Activated T-helper 1 cell treated with anti-CD3 and anti-CD28 coated beads, Interleukin-12 subunit alpha, Interleukin-12 subunit beta, Interleukin-2, Interleukin-4 antibody, amounts not matched to agents 30 ng/mL and 10 ng/mL and 1 ng/mL, durations not matched to agents 14 hours and 24 hours and 36 hours (primary cell): ENCODE results near the gene SNX15. TPM values are rescaled to one million over a fixed set of nuclear protein-coding genes. Genes with fewer than 3 reads are reported as not detected.
"Not testable (repeated sequence)": the region's sequence is repeated elsewhere in the genome, so short reads cannot be mapped to it uniquely, and the experiment has no call there.

ENCODE experiments used
- DNase-seq: peaks from one replicate; pipeline ENCODE4 v3.0.0; 2021; ENCODE audit warnings: low spot score
- H3K27ac Mint-ChIP-seq: one replicate; pipeline ENCODE4 v1.8.0; 2021; ENCODE audit warnings: mild to moderate bottlenecking, mixed read lengths
- H3K27me3 Mint-ChIP-seq: one replicate; pipeline ENCODE4 v1.8.0; 2022; ENCODE audit warnings: mild to moderate bottlenecking, moderate library complexity, mixed read lengths; ENCODE audit not compliant: insufficient read depth
- H3K36me3 Mint-ChIP-seq: one replicate; pipeline ENCODE4 v1.8.0; 2021; ENCODE audit warnings: low read depth, mixed read lengths
- H3K4me1 Mint-ChIP-seq: one replicate; pipeline ENCODE4 v1.8.0; 2021; ENCODE audit warnings: low read depth, mixed read lengths
- H3K4me3 Mint-ChIP-seq: one replicate; pipeline ENCODE4 v1.8.0; 2021; ENCODE audit warnings: mild to moderate bottlenecking, moderate library complexity, mixed read lengths
- H3K9me3 Mint-ChIP-seq: one replicate; pipeline ENCODE4 v1.8.0; 2021; ENCODE audit warnings: mixed read lengths
- intact Hi-C: fragments of 100-400 bp; cut with micrococcal nuclease; formaldehyde crosslinking; loops from one replicate; pipeline ENCODE4 v1.15.1; 2024
- total RNA-seq: library from RNA; stranded (reverse); gene quantifications from 2 replicates; pipeline ENCODE4 v1.2.3, GENCODE V29; 2022

Gene SNX15, protein sequence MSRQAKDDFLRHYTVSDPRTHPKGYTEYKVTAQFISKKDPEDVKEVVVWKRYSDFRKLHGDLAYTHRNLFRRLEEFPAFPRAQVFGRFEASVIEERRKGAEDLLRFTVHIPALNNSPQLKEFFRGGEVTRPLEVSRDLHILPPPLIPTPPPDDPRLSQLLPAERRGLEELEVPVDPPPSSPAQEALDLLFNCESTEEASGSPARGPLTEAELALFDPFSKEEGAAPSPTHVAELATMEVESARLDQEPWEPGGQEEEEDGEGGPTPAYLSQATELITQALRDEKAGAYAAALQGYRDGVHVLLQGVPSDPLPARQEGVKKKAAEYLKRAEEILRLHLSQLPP
- total RNA-seq: 19.9 and 30.9 TPM in 2 replicates

DNA sequence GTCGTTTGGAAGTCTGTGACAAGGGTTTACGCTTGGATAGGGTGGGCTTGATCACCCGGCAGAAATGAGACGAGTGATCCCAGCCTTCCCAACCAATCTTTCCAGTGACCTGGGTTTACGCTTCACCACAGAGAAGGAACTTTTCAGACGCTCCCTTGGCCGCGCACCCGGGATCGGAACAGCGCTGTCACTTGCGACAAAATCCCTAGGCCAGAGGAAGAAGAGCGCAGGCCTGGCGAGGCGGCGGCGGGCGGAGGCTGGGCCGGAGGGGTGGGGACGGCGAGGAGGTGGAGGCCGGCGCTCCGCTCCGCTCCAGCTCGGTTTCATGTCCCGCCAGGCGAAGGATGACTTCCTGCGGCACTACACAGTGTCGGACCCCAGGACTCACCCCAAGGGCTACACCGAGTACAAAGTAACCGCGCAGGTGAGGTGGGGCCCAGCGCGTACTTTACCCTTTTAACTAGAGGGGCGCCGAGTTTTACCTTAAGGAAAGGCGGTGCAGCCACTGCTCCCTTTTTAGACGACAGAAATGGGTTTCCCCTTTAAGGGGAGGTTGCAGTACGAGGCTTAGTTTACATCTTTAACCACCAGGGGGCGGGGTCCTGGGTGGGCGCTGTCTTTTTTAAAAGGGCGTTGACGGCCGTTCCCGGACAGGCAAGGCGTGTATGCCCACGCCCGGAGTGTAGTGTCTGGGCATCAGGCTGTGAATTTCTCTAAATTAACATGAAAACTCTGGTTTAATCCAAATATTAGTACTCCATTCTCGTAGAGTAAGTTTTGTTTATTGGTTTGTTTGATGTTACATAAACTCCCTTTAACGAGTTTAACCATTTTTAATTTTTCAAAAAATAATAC is at the start of gene SNX15:
Gene SNX15, plus strand, starts transcription at position 227 of the 855 bp plus-strand sequence. Its CDS starts 99 bp downstream, at position 326.
- Mint-ChIP-seq H3K4me3 (peak within 1 kb of the TSS; percentile 83), H3K27me3 (no peaks in the 10 kb centered on the region), H3K36me3 (peaks cover 3% of the 10 kb centered on the region), H3K27ac (peak within 1 kb of the TSS; percentile 83), H3K4me1 (peaks cover 23% of the 10 kb centered on the region), H3K9me3 (no peaks in the 10 kb centered on the region)
- peak; percentile 91 for DNase-seq
- intact Hi-C loops: loop anchor here (1.0 to 5.0 kb wide), 11 partner anchors 13 to 543 kb away; partner anchors contain the start of genes ARL2, ATG2A, CDCA5 and MEN1

DNA sequence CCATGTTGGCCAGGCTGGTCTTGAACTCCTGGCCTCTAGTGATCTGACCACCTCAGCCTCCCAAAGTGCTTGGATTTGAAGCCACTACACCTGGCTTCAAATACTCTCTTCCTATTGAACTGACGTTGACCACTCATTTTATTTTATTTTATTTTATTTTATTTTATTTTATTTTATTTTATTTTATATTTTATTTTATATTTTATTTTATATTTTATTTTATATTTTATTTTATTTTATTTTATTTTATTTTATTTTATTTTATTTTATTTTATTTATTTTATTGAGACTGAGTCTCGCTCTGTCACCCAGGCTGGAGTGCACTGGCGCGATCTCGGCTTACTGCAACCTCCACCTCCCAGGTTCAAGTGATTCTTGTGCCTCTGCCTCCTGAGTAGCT is 43.9 kb upstream of the SNX15 start:
- H3K27ac Mint-ChIP-seq, H3K4me1 Mint-ChIP-seq, H3K9me3 Mint-ChIP-seq, H3K27me3 Mint-ChIP-seq, DNase-seq, intact Hi-C loops, H3K4me3 Mint-ChIP-seq, H3K36me3 Mint-ChIP-seq: not testable (repeated sequence)

DNA sequence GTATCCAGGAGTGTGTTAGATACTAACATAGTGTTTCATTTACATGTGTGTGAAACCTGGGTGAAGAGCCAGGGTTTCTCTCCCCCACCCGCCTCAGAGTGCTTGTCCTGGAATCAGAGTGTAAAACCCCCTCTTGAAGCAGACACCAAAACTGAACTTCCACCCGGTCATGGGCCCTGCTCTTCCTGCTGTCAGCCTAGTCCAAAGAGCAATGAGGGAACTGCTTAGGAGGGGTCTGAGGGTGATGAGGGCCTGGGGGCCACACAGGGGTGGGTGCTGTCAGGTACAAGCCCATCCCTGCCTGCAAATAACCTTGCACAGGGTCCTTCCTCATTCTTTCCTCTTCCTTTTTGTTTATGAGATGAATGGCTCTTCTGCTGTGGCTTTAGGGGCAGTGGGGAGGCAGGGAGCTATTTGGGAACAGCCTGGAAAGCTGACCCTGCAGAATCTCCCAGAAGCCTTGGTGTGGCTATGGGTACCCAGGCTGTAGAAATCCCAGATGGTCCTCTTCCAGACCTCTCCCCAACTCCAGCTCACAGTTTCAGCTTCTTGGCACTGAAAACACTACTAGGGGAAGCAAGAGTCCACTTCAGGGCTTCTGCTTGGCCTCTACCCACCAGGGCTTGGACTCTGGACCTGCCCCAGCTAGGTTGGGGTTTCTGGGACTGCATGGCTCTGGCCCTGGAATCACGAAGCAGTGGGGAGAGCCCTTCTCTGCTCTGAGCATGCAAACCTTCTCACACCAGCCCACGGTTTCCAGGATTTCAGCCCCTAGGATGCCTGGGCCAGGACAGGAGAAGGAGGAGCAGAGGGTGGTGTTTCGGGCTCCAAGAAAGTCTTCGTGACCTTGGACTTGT is 39.0 kb upstream of the SNX15 start:
- H3K9me3 Mint-ChIP-seq: no peaks in the 10 kb centered on the region
- H3K36me3 Mint-ChIP-seq: no peaks in the 10 kb centered on the region
- intact Hi-C loops: no loop called here
- H3K4me1 Mint-ChIP-seq: peaks cover 6% of the 10 kb centered on the region
- peaks cover 4% of the 10 kb centered on the region for H3K27me3 Mint-ChIP-seq
- no peak overlapping the region for H3K27ac Mint-ChIP-seq
- no peak overlapping the region for H3K4me3 Mint-ChIP-seq
- no peak for DNase-seq

DNA sequence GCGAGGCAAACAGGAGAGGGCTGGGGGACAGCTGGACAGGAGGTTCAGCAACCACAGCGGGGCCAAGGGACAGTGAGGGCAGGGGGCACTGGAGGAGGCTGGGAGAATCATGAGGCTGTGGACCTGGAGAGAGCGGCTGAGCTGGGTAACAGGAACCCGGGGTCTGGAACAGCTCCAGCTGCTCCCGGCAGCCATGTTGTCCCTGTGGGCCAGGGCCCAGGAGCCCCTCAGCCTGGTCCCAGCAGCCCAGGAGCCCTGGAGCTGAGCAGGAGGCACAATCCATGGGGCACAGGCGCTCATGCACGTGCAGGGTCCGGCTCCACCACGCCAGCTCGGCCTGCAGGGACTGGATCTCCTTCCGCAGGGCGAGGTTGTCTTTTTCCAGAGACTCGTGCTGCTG is 37.8 kb upstream of the SNX15 start:
- Mint-ChIP-seq H3K36me3 (no peaks in the 10 kb centered on the region), H3K4me1 (peaks cover 6% of the 10 kb centered on the region), H3K4me3 (no peak overlapping the region), H3K27me3 (peaks cover 6% of the 10 kb centered on the region), H3K9me3 (no peaks in the 10 kb centered on the region), H3K27ac (no peak overlapping the region)
- DNase-seq: no peak
- intact Hi-C loops: no loop called here

DNA sequence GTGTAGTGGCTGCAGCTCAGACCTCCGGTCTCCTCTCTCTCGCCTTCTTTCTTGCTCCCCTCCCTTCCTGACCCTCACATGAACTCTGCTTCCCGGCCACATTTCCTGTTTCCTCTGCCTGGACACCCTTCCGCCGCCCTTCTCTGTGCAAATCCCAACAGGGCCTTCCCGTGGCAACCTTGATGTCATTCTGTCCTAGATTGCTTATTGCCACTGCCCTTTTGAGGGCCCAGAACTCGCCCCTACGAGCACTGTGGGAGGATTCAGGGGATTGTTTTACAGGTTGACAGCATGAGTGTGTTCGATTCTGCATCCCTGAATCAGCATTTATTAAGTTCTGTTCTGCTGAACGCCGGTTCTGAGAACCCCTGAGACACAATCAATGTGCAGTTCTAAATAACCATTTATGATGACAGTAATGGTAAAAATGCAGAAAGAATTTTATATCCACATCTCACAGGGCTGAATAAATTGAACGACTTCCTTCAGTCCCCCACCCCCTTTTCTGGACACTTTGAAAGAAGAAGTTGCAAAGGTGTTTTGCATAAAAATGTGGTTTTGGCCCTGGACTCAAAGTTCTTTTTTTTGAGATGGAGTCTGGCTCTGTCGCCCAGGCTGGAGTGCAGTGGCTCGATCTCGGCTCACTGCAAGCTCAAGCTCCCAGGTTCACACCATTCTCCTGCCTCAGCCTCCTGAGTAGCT is 36.9 kb upstream of the SNX15 start:
- Mint-ChIP-seq H3K4me3 (no peak overlapping the region), H3K27me3 (peaks cover 6% of the 10 kb centered on the region), H3K9me3 (no peaks in the 10 kb centered on the region), H3K36me3 (no peaks in the 10 kb centered on the region), H3K27ac (no peak overlapping the region), H3K4me1 (peaks cover 6% of the 10 kb centered on the region)
- intact Hi-C loops: no loop called here
- DNase-seq: no peak

DNA sequence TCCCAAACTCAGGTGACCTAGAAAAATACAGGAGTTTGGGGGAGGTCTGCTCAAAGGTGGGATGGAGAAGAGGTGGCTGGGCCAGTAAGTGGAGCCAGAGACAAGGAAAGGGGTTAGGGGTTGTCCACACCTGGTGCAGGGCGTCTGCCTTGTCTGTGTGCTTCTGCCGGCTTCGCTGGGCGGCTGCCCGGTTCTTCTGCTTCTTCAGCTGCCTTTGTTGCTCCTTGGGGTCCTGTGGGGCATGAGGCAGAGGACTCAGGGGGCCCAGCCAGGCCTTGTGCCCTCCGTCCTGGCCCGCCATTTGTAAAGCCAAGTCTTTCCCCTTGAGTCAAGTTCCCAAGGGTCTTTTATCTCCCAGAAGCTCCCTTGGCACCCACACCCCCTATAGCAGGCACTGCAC is 32.9 kb upstream of the SNX15 start:
- H3K27ac Mint-ChIP-seq: no peak overlapping the region
- H3K4me3 Mint-ChIP-seq: no peak overlapping the region
- intact Hi-C loops: no loop called here
- H3K9me3 Mint-ChIP-seq: no peaks in the 10 kb centered on the region
- H3K4me1 Mint-ChIP-seq: peaks cover 30% of the 10 kb centered on the region
- peaks cover 4% of the 10 kb centered on the region for H3K27me3 Mint-ChIP-seq
- DNase-seq: no peak
- no peaks in the 10 kb centered on the region for H3K36me3 Mint-ChIP-seq

DNA sequence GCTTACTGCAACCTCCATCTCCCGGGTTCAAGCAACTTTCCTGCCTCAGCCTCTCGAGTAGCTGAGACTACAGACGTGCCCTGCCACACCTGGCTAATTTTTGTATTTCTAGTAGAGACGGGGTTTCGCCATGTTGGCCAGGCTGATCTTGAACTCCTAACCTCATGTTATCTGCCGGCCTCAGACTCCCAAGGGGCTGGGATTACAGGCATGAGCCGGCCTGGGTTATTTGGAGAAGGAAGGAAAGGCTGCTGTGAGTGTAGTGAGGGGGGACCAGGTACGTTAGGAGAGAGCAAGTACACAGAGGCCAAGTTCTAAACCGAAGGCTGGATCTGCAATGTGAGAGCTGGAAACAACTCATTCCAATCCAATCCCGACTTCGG is 30.9 kb upstream of the SNX15 start:
- Mint-ChIP-seq H3K4me3 (no peak overlapping the region), H3K27me3 (peaks cover 4% of the 10 kb centered on the region), H3K9me3 (no peaks in the 10 kb centered on the region), H3K4me1 (peaks cover 24% of the 10 kb centered on the region), H3K36me3 (no peaks in the 10 kb centered on the region), H3K27ac (no peak overlapping the region)
- no peak for DNase-seq
- intact Hi-C loops: no loop called here

DNA sequence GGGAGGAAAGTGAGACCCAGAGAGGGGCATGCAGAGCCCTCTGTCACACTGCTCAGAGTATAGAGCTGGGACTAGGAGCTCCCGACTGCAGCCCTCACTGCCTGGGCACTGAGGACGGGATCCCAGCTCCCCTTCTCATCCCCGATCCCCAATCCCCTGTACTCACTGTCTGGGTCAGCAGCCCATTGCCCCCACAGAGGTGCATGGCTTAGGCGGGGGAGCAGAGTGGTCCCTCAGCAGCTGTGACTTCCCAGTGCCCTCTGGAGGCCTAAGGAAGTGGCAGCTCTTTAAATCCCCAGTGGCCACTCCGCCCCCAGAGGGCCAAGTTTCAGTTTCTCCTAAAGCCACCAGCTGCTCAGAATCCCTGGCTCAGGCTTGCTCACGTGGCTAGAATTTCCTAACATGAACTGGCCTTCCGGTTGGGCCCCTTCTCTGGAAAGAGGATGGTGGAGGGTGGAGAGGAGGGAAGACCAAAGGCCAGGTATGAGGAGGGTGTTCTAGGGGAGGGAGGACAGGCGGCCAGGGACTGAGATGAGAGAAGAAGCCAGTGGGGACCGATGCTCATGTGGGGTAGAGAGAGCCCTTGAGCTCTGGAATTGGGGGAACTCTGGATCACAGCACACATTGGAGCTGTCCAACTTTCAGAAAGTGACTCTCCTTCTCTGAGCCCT is 30.4 kb upstream of the SNX15 start, which contains the start of gene BATF2:
Gene BATF2, minus strand, starts transcription at position 262 of the 671 bp plus-strand sequence. Its CDS starts 57 bp downstream, at position 205.
- peaks cover 24% of the 10 kb centered on the region for H3K4me1 Mint-ChIP-seq
- intact Hi-C loops: no loop called here
- DNase-seq: no peak
- no peak within 1 kb of the TSS for H3K27ac Mint-ChIP-seq
- peaks cover 4% of the 10 kb centered on the region for H3K27me3 Mint-ChIP-seq
- H3K9me3 Mint-ChIP-seq: no peaks in the 10 kb centered on the region
- H3K36me3 Mint-ChIP-seq: no peaks in the 10 kb centered on the region
- peak within 1 kb of the TSS; percentile 51 for H3K4me3 Mint-ChIP-seq

DNA sequence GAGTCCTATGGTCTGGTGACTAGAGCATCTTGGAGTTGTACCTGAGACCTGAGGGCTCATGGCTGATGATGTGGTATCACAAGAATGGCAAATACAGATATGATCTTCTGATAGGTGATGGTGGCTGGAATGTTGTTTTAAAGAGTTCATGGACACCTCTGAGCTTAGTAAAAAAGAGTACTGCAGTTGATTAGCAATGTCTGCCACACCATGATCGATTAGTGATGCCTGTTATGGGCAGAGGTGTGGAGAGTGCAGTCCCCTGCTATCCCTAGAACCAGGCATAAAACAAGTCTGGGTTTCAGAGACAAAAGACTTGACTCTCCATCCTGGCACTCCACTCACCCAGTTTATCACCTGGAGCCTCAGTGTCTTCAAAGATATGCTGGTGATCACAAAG is 29.1 kb upstream of the SNX15 start:
- intact Hi-C loops: no loop called here
- Mint-ChIP-seq H3K36me3 (no peaks in the 10 kb centered on the region), H3K27ac (peak overlapping the region; percentile 26), H3K4me1 (peaks cover 24% of the 10 kb centered on the region), H3K4me3 (no peak overlapping the region), H3K27me3 (peaks cover 3% of the 10 kb centered on the region), H3K9me3 (no peaks in the 10 kb centered on the region)
- no peak for DNase-seq

DNA sequence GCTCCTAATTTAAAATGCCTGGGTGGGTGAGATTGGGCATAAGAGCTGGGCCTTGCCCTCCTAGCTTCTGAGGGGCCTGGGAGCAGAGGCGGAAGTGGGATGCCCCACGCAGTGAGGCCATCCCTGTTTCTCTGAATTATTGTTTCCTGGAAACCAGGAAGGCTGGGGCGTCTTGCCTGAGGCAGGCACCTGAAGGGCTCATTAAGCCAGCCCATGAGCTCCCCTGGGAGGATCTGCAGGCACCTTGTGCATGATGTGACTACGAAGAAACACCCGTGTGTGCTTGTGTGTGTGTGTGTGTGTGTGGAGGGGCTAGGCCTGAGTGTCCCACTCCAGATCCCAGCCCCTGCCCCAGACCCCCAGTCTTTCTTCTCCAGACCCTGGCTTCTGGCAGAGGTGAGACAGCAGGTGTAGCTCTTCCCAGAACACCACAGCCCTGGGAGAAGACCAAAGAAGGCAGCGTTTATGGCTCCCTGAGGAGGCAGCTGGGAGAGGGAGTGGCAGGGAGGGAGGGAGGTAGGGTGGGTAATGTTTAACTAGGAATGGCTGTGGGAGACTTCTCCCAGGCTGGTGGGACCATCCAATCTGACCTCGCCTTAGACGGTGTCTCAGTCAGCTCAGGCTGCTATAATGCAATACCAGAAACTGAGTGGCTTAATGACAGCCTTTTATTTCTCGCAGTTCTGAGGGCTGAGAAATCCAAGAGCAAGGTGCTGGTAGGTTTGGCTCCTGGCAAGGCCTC is 28.4 kb upstream of the SNX15 start:
- H3K27ac Mint-ChIP-seq: peak overlapping the region; percentile 26
- H3K4me1 Mint-ChIP-seq: peaks cover 24% of the 10 kb centered on the region
- H3K36me3 Mint-ChIP-seq: no peaks in the 10 kb centered on the region
- no peaks in the 10 kb centered on the region for H3K27me3 Mint-ChIP-seq
- H3K9me3 Mint-ChIP-seq: no peaks in the 10 kb centered on the region
- intact Hi-C loops: no loop called here
- no peak for DNase-seq
- H3K4me3 Mint-ChIP-seq: peak overlapping the region; percentile 8

DNA sequence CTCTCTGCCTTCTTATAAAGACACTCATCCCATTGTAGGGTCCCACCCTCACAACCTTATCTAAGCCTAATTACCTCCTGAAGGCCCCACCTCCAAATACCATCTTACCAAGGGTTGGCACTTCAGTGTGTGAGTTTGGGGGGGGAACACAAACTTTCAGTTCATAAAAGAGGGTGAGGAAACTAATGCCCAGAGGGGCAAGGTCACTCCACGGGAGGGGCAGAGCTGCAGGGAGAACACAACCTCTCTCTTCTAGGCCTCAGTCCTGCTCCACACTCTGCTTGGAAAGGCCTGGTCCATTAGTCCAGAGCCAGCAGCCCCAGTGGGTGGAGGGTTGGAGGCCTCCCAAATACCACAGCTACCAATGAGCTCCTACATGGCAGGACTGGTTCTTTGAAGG is 27.8 kb upstream of the SNX15 start:
- DNase-seq: no peak
- Mint-ChIP-seq H3K27ac (no peak overlapping the region), H3K27me3 (no peaks in the 10 kb centered on the region), H3K4me1 (peaks cover 24% of the 10 kb centered on the region), H3K36me3 (no peaks in the 10 kb centered on the region), H3K4me3 (no peak overlapping the region), H3K9me3 (no peaks in the 10 kb centered on the region)
- intact Hi-C loops: no loop called here
